SH-SY5Y (cell line): Measurements from ENCODE around the gene MMAB.

Experiments
- GATA2 ChIP-seq: IDR thresholded peaks from 2 replicates; pipeline ENCODE4 v1.6.1; 2011; ENCODE audit warnings: mild to moderate bottlenecking, low read depth, low read length
- GATA3 ChIP-seq: IDR thresholded peaks from 2 replicates; pipeline ENCODE4 v1.6.1; 2011; ENCODE audit warnings: low read depth, mild to moderate bottlenecking, low read length, moderate library complexity

GRCh38 chr12:109592905-109593272 is 19.6 kb upstream of the MMAB start:
- TF ChIP-seq GATA3 (no peak), GATA2 (no peak)
